GM18507 (cell line): ENCODE results near the gene SAXO1.
"Not testable (repeated sequence)": the region's sequence is repeated elsewhere in the genome, so short reads cannot be mapped to it uniquely, and the experiment has no call there.

Experiments
- DNase-seq: peaks from one replicate; pipeline ENCODE4 v3.0.0; 2011; ENCODE audit warnings: low read depth; ENCODE audit not compliant: insufficient read length; ENCODE audit errors: extremely low spot score
- FAIRE-seq: peaks from 2 replicates; lab custom pipeline; 2011; peaks lifted over from hg19 to GRCh38; lab: Jason Lieb, UNC

SAXO1 gene

GRCh38 chr9:19033015-19033414 is at the start of gene SAXO1:
SAXO1 (minus strand) TSS chr9:19033209; CDS start chr9:19032908, 301 bp downstream.
- FAIRE-seq = no peak
- DNase-seq = no peak

GRCh38 chr9:19074836-19075235 is 41.8 kb upstream of the SAXO1 start:
- DNase-seq (no peak), FAIRE-seq (no peak)

- no peak for DNase-seq
- no peak for FAIRE-seq
Measured at GRCh38 chr9:19074229-19074628, 41.2 kb upstream of the SAXO1 start.

GRCh38 chr9:19057033-19057432 is 24.0 kb upstream of the SAXO1 start:
- FAIRE-seq = no peak
- no peak for DNase-seq

- FAIRE-seq (no peak), DNase-seq (no peak)
Measured at GRCh38 chr9:19050637-19051591, 17.9 kb upstream of the SAXO1 start.

- peak; percentile 59 for FAIRE-seq
- DNase-seq = no peak
Measured at GRCh38 chr9:19049917-19050636, 17.1 kb upstream of the SAXO1 start.

GRCh38 chr9:19048966-19049916 is 16.2 kb upstream of the SAXO1 start, which contains the start of gene RRAGA:
RRAGA (plus strand) TSS chr9:19049427; CDS start chr9:19049660, 233 bp downstream.
- DNase-seq (peak; percentile 95), FAIRE-seq (peak; percentile 97)

GRCh38 chr9:19036611-19037010 is 3.6 kb upstream of the SAXO1 start:
- DNase-seq (no peak), FAIRE-seq (no peak)

GRCh38 chr9:19032406-19032805 is 603 bp downstream of the SAXO1 start:
- FAIRE-seq = no peak

GRCh38 chr9:19030899-19031298 is 2.1 kb downstream of the SAXO1 start:
- no peak for FAIRE-seq
- DNase-seq = no peak

More at GRCh38 chr9:19032406-19032805, 603 bp downstream of the SAXO1 start:
- no peak for DNase-seq

- FAIRE-seq = peak; percentile 76
- DNase-seq = peak; percentile 65
Measured at GRCh38 chr9:19028835-19029451, 4.1 kb downstream of the SAXO1 start.

- DNase-seq = no peak
- no peak for FAIRE-seq
Measured at GRCh38 chr9:19027825-19028224, 5.2 kb downstream of the SAXO1 start.

- no peak for DNase-seq
- FAIRE-seq = peak; percentile 70
Measured at GRCh38 chr9:19026375-19026774, 6.6 kb downstream of the SAXO1 start.

- FAIRE-seq (no peak), DNase-seq (no peak)
Measured at GRCh38 chr9:19023078-19023477, 9.9 kb downstream of the SAXO1 start.

- DNase-seq = no peak
- FAIRE-seq = no peak
Measured at GRCh38 chr9:19022206-19022605, 10.8 kb downstream of the SAXO1 start.

- DNase-seq, FAIRE-seq: not testable (repeated sequence)
Measured at GRCh38 chr9:19021649-19022048, 11.4 kb downstream of the SAXO1 start.

- no peak for FAIRE-seq
- no peak for DNase-seq
Measured at GRCh38 chr9:19020886-19021455, 12.0 kb downstream of the SAXO1 start.

GRCh38 chr9:19018201-19018600 is 14.8 kb downstream of the SAXO1 start:
- FAIRE-seq = no peak
- DNase-seq = no peak
